Amniotic stem cell (primary cell): Measurements from ENCODE around the gene GTF3C5.
"Not testable (repeated sequence)": the region's sequence is repeated elsewhere in the genome, so short reads cannot be mapped to it uniquely, and the experiment has no call there.

Experiments used
- DNase-seq: peaks from one replicate; lab custom pipeline; 2025; lab: John Stamatoyannopoulos, UW

GTF3C5 gene

GRCh38 chr9:133090752-133091385, 60.1 kb downstream of the GTF3C5 start:
- DNase-seq: no peak

GRCh38 chr9:133094351-133094750, 63.6 kb downstream of the GTF3C5 start:
- not testable (repeated sequence) for DNase-seq

GRCh38 chr9:133094842-133095393, 64.1 kb downstream of the GTF3C5 start:
- DNase-seq: no peak

- DNase-seq: no peak
Observed at GRCh38 chr9:133098104-133098754, 67.4 kb downstream of the GTF3C5 start.

- no peak for DNase-seq
Observed at GRCh38 chr9:133098871-133099270, 68.1 kb downstream of the GTF3C5 start.

GRCh38 chr9:133099726-133100505, 69.1 kb downstream of the GTF3C5 start:
- no peak for DNase-seq

GRCh38 chr9:133100506-133101355, 69.9 kb downstream of the GTF3C5 start:
- no peak for DNase-seq

GRCh38 chr9:133101356-133102189, 70.8 kb downstream of the GTF3C5 start:
- no peak for DNase-seq

- no peak for DNase-seq
Observed at GRCh38 chr9:133102190-133103021, 71.6 kb downstream of the GTF3C5 start.

GRCh38 chr9:133103183-133103986, 72.6 kb downstream of the GTF3C5 start:
- DNase-seq: no peak

GRCh38 chr9:133103987-133104505, 73.2 kb downstream of the GTF3C5 start:
- no peak for DNase-seq

GRCh38 chr9:133104718-133105460, 74.1 kb downstream of the GTF3C5 start:
- no peak for DNase-seq

- no peak for DNase-seq
Observed at GRCh38 chr9:133105461-133105770, 74.6 kb downstream of the GTF3C5 start.

- DNase-seq: no peak
Observed at GRCh38 chr9:133106511-133107244, 75.9 kb downstream of the GTF3C5 start.

GRCh38 chr9:133107245-133107722, 76.5 kb downstream of the GTF3C5 start:
- no peak for DNase-seq
